HepG2 (cell line): ENCODE measurements around the gene B3GALNT2. TPM values are rescaled to one million over a fixed set of nuclear protein-coding genes. Genes with fewer than 3 reads are reported as not detected.

Experiments
- ARID2 ChIP-seq: sonication (generic); formaldehyde crosslinking; IDR thresholded peaks from 2 replicates; pipeline ENCODE4 v1.8.1; 2022; ENCODE audit warnings: mild to moderate bottlenecking, missing genetic modification reagents, borderline replicate concordance
- BORCS8-MEF2B ChIP-seq: sonication (generic); formaldehyde crosslinking; IDR thresholded peaks from 2 replicates; pipeline ENCODE4 v1.8.0; 2022; ENCODE audit warnings: mild to moderate bottlenecking, missing genetic modification reagents
- HNRNPK ChIP-seq: fragments of 200-400 bp; formaldehyde crosslinking; IDR thresholded peaks from 2 replicates; pipeline ENCODE4 v1.6.1; 2018; ENCODE audit warnings: low read length, low read depth, moderate library complexity, mild to moderate bottlenecking; ENCODE audit not compliant: poor library complexity, severe bottlenecking
- PPARG ChIP-seq: conservative IDR thresholded peaks from 2 replicates; pipeline ENCODE4 v1.6.1; 2016; ENCODE audit warnings: missing biosample characterization, missing genetic modification reagents
- SRSF4 ChIP-seq: fragments of 200-400 bp; formaldehyde crosslinking; IDR thresholded peaks from one replicate; pipeline ENCODE4 v1.6.1; 2018; ENCODE audit warnings: mild to moderate bottlenecking, low read depth, low read length, moderate library complexity; ENCODE audit not compliant: poor library complexity, severe bottlenecking
- ZNF768 ChIP-seq: sonication (generic); formaldehyde crosslinking; IDR thresholded peaks from 2 replicates; pipeline ENCODE4 v1.4.0; 2020; ENCODE audit warnings: missing genetic modification reagents
- polyA plus RNA-seq, 8 experiments: library from polyadenylated mRNA; depleted of rRNA in 3 of 8; stranded (reverse) in 7 of 8; unstranded in 1 of 8; fragments of >200 nt; fragmentation: Illumina TruSeq in 4 of 8; extraction: Trizol in 4 of 8; gene quantifications; 2 replicates each; pipeline versions ENCODE4 v1.2.1 to v1.2.3, GENCODE V29; 2011 to 2016; ENCODE audit warnings: low read depth in 4 of 8, missing spikeins in 1 of 8, mixed read lengths in 1 of 8; ENCODE audit not compliant: insufficient read depth in 1 of 8
- total RNA-seq, 5 experiments: library from RNA; depleted of rRNA; stranded (reverse); fragments of >200 nt; fragmentation: Illumina TruSeq; extraction: Trizol; gene quantifications; 2 replicates each; pipeline ENCODE4 v1.2.3, GENCODE V29; 2016; ENCODE audit warnings: low read depth in 1 of 5
- TF ChIP-seq, protein P1 (sequence below): sonication (generic); formaldehyde crosslinking; conservative IDR thresholded peaks from 2 replicates; pipeline ENCODE4 v1.4.0; 2020; ENCODE audit warnings: mild to moderate bottlenecking, missing genetic modification reagents, moderate library complexity
- TF ChIP-seq, protein P2 (sequence below): sonication (generic); formaldehyde crosslinking; IDR thresholded peaks from 2 replicates; pipeline ENCODE4 v1.5.0; 2020; ENCODE audit warnings: mild to moderate bottlenecking, missing genetic modification reagents, borderline replicate concordance
- TF ChIP-seq, protein P3 (sequence below): sonication (generic); formaldehyde crosslinking; IDR thresholded peaks from 2 replicates; pipeline ENCODE4 v1.9.0; 2021; ENCODE audit warnings: mild to moderate bottlenecking, missing genetic modification reagents

Gene B3GALNT2
- total and polyA plus RNA-seq, 2 of the 13 experiments (the other 11 are each of a cell fraction or from before 2014, with no cell fraction given) = 16.5 to 28.9 TPM

DNA sequence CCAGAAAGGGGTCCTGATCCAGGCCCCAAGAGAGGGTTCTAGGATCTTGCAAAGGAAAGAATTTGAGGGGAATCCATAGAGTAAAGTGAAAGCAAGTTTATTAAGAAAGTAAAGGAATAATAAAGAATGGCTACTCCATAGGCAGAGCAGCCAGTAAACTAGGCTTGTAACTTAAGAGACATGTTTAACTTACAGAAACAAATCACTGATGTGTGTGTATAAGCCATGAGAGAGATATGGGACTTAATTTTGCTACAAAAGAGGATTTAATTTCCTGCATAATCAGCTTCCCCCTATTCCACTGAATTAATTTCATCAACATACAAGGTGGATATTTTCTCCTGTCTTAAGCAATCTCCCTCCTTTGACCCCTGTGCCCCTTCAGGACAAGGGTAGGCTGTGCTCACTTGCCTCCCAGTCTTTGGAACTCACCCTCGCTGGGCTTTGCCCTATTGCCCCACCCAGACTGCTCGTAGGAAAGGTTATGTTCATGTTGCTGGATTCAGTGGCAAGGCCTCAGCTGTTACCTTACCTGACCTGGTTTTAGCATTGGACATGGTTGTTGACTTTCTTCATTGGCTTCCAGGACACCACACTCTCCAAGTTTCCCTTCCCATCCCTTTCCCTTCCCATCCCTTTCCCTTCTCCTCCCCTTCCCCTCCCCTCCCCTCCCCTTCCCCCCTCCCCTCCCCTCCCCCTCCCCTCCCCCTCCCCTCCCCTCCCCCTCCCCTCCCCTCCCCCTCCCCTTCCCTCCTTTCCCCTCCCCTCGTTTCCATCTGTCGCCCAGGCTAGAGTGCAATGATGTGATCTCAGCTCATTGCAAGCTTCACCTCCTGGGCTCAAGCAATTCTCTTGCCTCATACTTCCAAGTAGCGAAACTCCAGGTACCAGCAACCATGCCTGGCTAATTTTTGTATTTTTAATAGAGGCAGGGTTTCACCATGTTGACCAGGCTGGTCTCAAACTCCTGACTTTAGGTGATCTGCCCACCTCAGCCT is 92.5 kb downstream of the B3GALNT2 start (continued):
- TF ChIP-seq SRSF4 = no peak
- TF ChIP-seq BORCS8-MEF2B (CRISPR knock-in tag) = peak; percentile 37; the same call in 1 of the 2 replicates
- TF ChIP-seq PPARG = 0 out of 2 replicates have a peak, but pooled peaks have one; percentile 31
- TF ChIP-seq ZNF768 = peak; percentile 71; the same call in 1 of the 2 replicates
- TF ChIP-seq, protein P1, sequence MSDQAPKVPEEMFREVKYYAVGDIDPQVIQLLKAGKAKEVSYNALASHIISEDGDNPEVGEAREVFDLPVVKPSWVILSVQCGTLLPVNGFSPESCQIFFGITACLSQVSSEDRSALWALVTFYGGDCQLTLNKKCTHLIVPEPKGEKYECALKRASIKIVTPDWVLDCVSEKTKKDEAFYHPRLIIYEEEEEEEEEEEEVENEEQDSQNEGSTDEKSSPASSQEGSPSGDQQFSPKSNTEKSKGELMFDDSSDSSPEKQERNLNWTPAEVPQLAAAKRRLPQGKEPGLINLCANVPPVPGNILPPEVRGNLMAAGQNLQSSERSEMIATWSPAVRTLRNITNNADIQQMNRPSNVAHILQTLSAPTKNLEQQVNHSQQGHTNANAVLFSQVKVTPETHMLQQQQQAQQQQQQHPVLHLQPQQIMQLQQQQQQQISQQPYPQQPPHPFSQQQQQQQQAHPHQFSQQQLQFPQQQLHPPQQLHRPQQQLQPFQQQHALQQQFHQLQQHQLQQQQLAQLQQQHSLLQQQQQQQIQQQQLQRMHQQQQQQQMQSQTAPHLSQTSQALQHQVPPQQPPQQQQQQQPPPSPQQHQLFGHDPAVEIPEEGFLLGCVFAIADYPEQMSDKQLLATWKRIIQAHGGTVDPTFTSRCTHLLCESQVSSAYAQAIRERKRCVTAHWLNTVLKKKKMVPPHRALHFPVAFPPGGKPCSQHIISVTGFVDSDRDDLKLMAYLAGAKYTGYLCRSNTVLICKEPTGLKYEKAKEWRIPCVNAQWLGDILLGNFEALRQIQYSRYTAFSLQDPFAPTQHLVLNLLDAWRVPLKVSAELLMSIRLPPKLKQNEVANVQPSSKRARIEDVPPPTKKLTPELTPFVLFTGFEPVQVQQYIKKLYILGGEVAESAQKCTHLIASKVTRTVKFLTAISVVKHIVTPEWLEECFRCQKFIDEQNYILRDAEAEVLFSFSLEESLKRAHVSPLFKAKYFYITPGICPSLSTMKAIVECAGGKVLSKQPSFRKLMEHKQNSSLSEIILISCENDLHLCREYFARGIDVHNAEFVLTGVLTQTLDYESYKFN = peak; percentile 77
- TF ChIP-seq HNRNPK = peak; percentile 99
- TF ChIP-seq, protein P2, sequence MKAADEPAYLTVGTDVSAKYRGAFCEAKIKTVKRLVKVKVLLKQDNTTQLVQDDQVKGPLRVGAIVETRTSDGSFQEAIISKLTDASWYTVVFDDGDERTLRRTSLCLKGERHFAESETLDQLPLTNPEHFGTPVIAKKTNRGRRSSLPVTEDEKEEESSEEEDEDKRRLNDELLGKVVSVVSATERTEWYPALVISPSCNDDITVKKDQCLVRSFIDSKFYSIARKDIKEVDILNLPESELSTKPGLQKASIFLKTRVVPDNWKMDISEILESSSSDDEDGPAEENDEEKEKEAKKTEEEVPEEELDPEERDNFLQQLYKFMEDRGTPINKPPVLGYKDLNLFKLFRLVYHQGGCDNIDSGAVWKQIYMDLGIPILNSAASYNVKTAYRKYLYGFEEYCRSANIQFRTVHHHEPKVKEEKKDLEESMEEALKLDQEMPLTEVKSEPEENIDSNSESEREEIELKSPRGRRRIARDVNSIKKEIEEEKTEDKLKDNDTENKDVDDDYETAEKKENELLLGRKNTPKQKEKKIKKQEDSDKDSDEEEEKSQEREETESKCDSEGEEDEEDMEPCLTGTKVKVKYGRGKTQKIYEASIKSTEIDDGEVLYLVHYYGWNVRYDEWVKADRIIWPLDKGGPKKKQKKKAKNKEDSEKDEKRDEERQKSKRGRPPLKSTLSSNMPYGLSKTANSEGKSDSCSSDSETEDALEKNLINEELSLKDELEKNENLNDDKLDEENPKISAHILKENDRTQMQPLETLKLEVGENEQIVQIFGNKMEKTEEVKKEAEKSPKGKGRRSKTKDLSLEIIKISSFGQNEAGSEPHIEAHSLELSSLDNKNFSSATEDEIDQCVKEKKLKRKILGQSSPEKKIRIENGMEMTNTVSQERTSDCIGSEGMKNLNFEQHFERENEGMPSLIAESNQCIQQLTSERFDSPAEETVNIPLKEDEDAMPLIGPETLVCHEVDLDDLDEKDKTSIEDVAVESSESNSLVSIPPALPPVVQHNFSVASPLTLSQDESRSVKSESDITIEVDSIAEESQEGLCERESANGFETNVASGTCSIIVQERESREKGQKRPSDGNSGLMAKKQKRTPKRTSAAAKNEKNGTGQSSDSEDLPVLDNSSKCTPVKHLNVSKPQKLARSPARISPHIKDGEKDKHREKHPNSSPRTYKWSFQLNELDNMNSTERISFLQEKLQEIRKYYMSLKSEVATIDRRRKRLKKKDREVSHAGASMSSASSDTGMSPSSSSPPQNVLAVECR (CRISPR knock-in tag) = peak; percentile 62; the same call in 1 of the 2 replicates
- no peak for TF ChIP-seq ARID2 (CRISPR knock-in tag)
- TF ChIP-seq, protein P3, sequence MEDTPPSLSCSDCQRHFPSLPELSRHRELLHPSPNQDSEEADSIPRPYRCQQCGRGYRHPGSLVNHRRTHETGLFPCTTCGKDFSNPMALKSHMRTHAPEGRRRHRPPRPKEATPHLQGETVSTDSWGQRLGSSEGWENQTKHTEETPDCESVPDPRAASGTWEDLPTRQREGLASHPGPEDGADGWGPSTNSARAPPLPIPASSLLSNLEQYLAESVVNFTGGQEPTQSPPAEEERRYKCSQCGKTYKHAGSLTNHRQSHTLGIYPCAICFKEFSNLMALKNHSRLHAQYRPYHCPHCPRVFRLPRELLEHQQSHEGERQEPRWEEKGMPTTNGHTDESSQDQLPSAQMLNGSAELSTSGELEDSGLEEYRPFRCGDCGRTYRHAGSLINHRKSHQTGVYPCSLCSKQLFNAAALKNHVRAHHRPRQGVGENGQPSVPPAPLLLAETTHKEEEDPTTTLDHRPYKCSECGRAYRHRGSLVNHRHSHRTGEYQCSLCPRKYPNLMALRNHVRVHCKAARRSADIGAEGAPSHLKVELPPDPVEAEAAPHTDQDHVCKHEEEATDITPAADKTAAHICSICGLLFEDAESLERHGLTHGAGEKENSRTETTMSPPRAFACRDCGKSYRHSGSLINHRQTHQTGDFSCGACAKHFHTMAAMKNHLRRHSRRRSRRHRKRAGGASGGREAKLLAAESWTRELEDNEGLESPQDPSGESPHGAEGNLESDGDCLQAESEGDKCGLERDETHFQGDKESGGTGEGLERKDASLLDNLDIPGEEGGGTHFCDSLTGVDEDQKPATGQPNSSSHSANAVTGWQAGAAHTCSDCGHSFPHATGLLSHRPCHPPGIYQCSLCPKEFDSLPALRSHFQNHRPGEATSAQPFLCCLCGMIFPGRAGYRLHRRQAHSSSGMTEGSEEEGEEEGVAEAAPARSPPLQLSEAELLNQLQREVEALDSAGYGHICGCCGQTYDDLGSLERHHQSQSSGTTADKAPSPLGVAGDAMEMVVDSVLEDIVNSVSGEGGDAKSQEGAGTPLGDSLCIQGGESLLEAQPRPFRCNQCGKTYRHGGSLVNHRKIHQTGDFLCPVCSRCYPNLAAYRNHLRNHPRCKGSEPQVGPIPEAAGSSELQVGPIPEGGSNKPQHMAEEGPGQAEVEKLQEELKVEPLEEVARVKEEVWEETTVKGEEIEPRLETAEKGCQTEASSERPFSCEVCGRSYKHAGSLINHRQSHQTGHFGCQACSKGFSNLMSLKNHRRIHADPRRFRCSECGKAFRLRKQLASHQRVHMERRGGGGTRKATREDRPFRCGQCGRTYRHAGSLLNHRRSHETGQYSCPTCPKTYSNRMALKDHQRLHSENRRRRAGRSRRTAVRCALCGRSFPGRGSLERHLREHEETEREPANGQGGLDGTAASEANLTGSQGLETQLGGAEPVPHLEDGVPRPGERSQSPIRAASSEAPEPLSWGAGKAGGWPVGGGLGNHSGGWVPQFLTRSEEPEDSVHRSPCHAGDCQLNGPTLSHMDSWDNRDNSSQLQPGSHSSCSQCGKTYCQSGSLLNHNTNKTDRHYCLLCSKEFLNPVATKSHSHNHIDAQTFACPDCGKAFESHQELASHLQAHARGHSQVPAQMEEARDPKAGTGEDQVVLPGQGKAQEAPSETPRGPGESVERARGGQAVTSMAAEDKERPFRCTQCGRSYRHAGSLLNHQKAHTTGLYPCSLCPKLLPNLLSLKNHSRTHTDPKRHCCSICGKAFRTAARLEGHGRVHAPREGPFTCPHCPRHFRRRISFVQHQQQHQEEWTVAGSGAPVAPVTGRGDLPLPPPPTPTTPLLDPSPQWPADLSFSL (CRISPR knock-in tag) = no peak
